ENCODE results near the gene MID1.

MID1 gene

DNA sequence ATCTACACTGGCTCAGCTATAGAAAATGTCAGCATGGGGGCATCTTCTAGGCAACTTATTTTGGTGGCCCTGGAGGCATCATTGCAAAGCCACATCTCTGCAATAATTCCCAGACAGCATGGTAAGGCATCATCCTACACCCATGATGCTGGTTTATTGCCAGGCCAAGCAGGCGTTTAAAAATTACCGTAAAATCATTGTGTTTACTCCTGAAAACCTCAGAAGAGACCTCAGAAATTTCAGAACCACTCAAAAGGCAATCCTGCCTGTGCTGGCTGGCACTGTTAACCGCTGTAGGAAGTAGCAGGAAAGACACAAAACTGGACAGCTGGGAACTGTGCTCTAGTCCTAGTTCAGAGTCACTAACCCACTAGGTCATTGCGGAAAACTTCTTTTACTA, 63.2 kb downstream of the MID1 start:
- H3K4me3 ChIP-seq (replicated peaks; ENCODE audit: low read depth, low read length) = no peak overlapping the region
- DNase-seq (ENCODE audit: low read depth) = no peak
- TF ChIP-seq, protein P1, sequence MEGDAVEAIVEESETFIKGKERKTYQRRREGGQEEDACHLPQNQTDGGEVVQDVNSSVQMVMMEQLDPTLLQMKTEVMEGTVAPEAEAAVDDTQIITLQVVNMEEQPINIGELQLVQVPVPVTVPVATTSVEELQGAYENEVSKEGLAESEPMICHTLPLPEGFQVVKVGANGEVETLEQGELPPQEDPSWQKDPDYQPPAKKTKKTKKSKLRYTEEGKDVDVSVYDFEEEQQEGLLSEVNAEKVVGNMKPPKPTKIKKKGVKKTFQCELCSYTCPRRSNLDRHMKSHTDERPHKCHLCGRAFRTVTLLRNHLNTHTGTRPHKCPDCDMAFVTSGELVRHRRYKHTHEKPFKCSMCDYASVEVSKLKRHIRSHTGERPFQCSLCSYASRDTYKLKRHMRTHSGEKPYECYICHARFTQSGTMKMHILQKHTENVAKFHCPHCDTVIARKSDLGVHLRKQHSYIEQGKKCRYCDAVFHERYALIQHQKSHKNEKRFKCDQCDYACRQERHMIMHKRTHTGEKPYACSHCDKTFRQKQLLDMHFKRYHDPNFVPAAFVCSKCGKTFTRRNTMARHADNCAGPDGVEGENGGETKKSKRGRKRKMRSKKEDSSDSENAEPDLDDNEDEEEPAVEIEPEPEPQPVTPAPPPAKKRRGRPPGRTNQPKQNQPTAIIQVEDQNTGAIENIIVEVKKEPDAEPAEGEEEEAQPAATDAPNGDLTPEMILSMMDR (IDR thresholded peaks at IDR 0.05; ENCODE audit: low read length, missing control alignments) = no peak

DNA sequence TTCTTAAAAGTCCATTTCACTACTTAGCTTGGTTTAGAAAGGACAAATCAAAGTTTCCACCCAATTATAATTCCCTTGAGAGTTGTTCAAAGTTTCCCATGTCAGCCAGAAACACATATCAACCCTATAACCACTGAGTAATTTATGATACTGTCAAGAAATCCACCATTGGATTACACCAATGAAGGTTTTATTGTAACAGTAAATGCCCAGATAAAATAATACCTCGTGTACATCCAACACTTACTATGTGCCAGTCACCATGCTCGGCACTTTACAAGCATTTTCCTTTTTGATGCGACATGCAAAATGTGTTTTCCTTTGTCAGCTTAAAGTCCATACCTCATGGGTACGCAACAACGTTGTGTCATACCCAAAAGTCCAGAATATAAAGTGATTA, 64.0 kb downstream of the MID1 start:
- DNase-seq (ENCODE audit: low read depth) = no peak
- TF ChIP-seq, protein P1 (IDR thresholded peaks at IDR 0.05; ENCODE audit: low read length, missing control alignments) = no peak
- H3K4me3 ChIP-seq (replicated peaks; ENCODE audit: low read depth, low read length) = no peak overlapping the region

DNA sequence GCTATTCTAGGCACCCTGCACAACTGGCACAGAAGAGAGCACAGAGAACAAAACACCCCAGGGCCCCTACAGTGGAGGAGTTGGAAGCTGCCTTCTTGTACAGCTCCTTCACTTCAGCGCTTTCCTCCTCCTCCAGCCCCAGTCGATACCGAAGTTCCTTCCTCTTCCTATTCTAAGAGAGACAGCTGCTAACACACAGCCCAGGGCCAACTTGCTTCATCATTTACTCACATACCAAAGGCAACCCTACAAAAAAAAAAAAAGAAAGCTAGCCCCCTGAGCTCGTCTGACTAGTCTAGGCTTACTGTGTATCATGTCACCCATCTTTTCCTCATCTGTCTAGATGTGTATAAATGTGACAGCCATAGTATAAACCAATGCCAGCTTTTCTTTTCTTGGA, 64.5 kb downstream of the MID1 start:
- H3K4me3 ChIP-seq (replicated peaks; ENCODE audit: low read depth, low read length) = no peak overlapping the region
- no peak for DNase-seq (ENCODE audit: low read depth)

DNA sequence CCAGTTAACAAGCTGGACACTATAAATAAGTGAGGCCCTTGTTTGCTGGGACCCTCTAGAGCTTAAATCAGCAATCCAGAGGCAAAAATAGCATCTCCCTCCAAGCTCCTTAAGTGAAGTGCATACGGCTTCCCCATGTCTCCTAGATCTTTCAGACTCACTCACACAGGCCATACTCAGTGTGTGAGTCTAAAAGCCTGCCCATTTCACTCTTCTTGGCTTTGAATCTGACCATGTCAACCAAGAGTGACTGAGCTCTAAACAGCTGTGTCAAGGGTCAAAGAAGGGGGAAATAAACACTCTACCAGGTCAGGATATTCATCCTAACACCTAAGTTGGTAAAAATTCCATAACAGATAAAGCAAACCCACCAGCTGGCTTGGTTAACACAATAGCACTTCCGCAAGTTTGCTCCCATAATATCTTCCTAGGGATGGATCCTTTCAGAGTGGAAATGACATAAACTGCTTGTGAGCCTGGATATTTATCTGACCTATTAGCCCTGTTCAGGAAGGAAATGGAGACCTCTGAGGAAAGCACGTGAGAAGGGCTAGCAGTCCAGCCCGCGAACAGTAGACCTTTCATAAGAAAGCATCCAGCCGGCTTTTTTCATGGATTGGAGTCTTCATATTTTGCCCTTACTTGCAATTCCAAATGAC, 65.6 kb downstream of the MID1 start:
- TF ChIP-seq, protein P1 (IDR thresholded peaks at IDR 0.05; ENCODE audit: low read length, missing control alignments) = no peak
- no peak for DNase-seq (ENCODE audit: low read depth)

More for the DNA sequence above, 64.5 kb downstream of the MID1 start:
- TF ChIP-seq, protein P1 (IDR thresholded peaks at IDR 0.05; ENCODE audit: low read length, missing control alignments) = no peak

DNA sequence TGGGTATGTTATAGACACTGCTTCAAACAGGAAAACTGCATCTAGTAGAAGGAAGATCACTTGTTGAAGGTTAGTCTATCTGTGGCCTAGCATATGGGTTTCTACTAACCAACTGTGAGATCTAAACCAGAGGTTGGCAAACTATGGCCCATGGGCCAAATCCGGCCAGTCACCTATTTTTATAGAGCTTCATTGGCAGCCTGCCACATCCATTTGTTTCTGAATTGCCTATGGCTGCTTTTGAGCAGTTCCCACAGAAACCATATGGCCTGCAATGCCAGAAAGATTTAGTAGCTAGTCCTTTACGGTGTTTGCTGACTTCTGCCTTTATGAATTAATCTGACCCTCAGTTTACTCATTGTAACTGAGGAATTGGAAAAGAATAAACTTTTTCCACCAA, 71.1 kb downstream of the MID1 start:
- no peak for DNase-seq (ENCODE audit: low read depth)
- TF ChIP-seq, protein P1 (IDR thresholded peaks at IDR 0.05; ENCODE audit: low read length, missing control alignments) = no peak
- no peak overlapping the region for H3K4me3 ChIP-seq (replicated peaks; ENCODE audit: low read depth, low read length)

More for the DNA sequence above, 65.6 kb downstream of the MID1 start:
- H3K4me3 ChIP-seq (replicated peaks; ENCODE audit: low read depth, low read length) = no peak overlapping the region

DNA sequence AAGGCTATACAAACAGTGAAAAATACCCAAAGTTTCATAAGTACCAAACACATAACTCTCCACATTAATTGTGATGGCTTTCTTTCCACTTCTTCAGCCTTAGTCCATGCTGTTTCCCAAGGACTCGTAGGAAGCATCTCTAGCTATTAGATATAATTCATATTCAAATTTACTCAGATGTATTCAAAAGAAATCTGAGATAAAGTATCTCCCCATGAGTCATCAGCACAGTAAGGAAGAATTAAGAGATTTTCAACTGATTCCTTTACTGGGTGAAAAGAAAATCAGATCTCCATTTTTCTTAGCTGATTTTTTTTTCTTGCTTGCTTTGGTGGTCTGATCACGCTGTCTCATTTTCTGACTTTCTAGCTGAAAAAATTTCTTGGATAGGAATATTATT, 71.7 kb downstream of the MID1 start:
- DNase-seq (ENCODE audit: low read depth) = no peak
- TF ChIP-seq, protein P1 (IDR thresholded peaks at IDR 0.05; ENCODE audit: low read length, missing control alignments) = no peak
- no peak overlapping the region for H3K4me3 ChIP-seq (replicated peaks; ENCODE audit: low read depth, low read length)

DNA sequence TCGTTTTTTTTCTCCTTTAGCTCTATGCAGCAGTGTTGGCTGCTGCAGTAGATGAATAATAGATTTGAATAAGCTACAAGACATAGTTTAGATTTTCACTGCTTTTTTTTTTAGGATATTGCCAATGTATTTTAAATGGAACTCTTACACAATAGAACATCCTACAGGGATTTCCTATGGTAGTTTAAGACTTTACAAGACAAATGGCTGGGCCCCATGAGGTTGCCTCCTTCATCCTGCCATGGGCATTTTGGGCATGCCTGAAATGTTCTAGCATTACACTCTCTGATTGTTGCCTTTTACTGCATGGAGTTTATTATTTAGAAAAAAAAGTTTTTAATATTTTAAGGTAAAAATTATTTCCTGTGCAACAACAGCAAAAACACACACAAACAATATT, 74.5 kb downstream of the MID1 start:
- H3K4me3 ChIP-seq (replicated peaks; ENCODE audit: low read depth, low read length) = no peak overlapping the region
- no peak for DNase-seq (ENCODE audit: low read depth)
- TF ChIP-seq, protein P1 (IDR thresholded peaks at IDR 0.05; ENCODE audit: low read length, missing control alignments) = no peak

Data from fibroblast of pulmonary artery (primary cell).